GM23338 (cell line): Measurements from ENCODE around the gene ERFE. TPM values are rescaled to one million over a fixed set of nuclear protein-coding genes. Genes with fewer than 3 reads are reported as not detected.

Experiments used
- ATAC-seq: fragments of 200-7000 bp; cut with Tn5 transposase; 3 replicates; pipeline ENCODE4 v1.9.1; 2020
- DNase-seq: peaks from one replicate; pipeline ENCODE4 v3.0.0-alpha.2; 2015; ENCODE audit warnings: low spot score
- H2AFZ ChIP-seq: fragments of 200-600 bp; sonication (generic); 2 replicates; pipeline ENCODE4 v1.8.0; 2016; ENCODE audit warnings: antibody characterized with exemption, mild to moderate bottlenecking, moderate library complexity
- H3F3A ChIP-seq: fragments of 200-600 bp; sonication (generic); replicated peaks from 2 replicates; pipeline ENCODE4 v1.8.0; 2017; ENCODE audit warnings: antibody characterized with exemption, mixed run types, low read depth
- H3K27ac ChIP-seq: fragments of 200-600 bp; sonication (generic); 2 replicates; pipeline ENCODE4 v1.6.1; 2016; ENCODE audit warnings: low read depth
- H3K27me3 ChIP-seq: fragments of 200-600 bp; sonication (generic); 2 replicates; pipeline ENCODE4 v1.8.0; 2016; ENCODE audit warnings: mild to moderate bottlenecking, mixed run types, moderate library complexity; ENCODE audit not compliant: insufficient read depth
- H3K36me3 ChIP-seq: fragments of 200-600 bp; sonication (generic); 2 replicates; pipeline ENCODE4 v1.8.0; 2016; ENCODE audit warnings: mild to moderate bottlenecking; ENCODE audit not compliant: insufficient read depth
- H3K4me1 ChIP-seq: fragments of 200-600 bp; sonication (generic); 2 replicates; pipeline ENCODE4 v1.8.0; 2016; ENCODE audit warnings: mild to moderate bottlenecking, moderate library complexity; ENCODE audit not compliant: insufficient read depth
- H3K4me2 ChIP-seq: fragments of 200-600 bp; sonication (generic); 2 replicates; pipeline ENCODE4 v1.7.1; 2017; ENCODE audit warnings: mixed run types
- H3K4me3 ChIP-seq: fragments of 200-600 bp; sonication (generic); 2 replicates; pipeline ENCODE4 v1.6.1; 2016; ENCODE audit warnings: mixed run types
- H3K79me2 ChIP-seq: fragments of 200-600 bp; sonication (generic); replicated peaks from 2 replicates; pipeline ENCODE4 v1.8.0; 2017; ENCODE audit warnings: mild to moderate bottlenecking; ENCODE audit not compliant: insufficient read depth
- H3K9me2 ChIP-seq: fragments of 200-600 bp; sonication (generic); 2 replicates; pipeline ENCODE4 v1.8.0; 2017; ENCODE audit not compliant: insufficient read depth
- H4K20me1 ChIP-seq: fragments of 200-600 bp; sonication (generic); replicated peaks from 2 replicates; pipeline ENCODE4 v1.8.0; 2017; ENCODE audit warnings: mild to moderate bottlenecking; ENCODE audit not compliant: insufficient read depth
- H3K27ac Mint-ChIP-seq: 2 replicates; pipeline ENCODE4 v1.8.0; 2020; ENCODE audit warnings: inconsistent platforms, mild to moderate bottlenecking, moderate library complexity, mixed read lengths
- H3K27me3 Mint-ChIP-seq: 3 replicates; pipeline ENCODE4 v1.8.0; 2022; ENCODE audit warnings: low read depth, mild to moderate bottlenecking, moderate library complexity, mixed read lengths, inconsistent platforms; ENCODE audit not compliant: insufficient read depth, poor library complexity
- H3K36me3 Mint-ChIP-seq: 3 replicates; pipeline ENCODE4 v1.8.0; 2021; ENCODE audit warnings: low read depth, mild to moderate bottlenecking, inconsistent platforms, moderate library complexity, mixed read lengths
- H3K4me1 Mint-ChIP-seq: 3 replicates; pipeline ENCODE4 v1.8.0; 2020; ENCODE audit warnings: mild to moderate bottlenecking, inconsistent platforms, mixed read lengths
- H3K4me3 Mint-ChIP-seq: 3 replicates; pipeline ENCODE4 v1.8.0; 2021; ENCODE audit warnings: moderate library complexity, mild to moderate bottlenecking, inconsistent platforms, mixed read lengths
- H3K9me3 Mint-ChIP-seq: 3 replicates; pipeline ENCODE4 v1.8.0; 2020; ENCODE audit warnings: moderate library complexity, mild to moderate bottlenecking, inconsistent platforms, mixed read lengths
- CREB1 ChIP-seq: fragments of 250-450 bp; sonication (Bioruptor Pico); IDR thresholded peaks from 2 replicates; pipeline ENCODE4 v1.5.0; 2020; ENCODE audit warnings: low read depth, mild to moderate bottlenecking, moderate library complexity
- EZH2 ChIP-seq: fragments of 200-600 bp; sonication (generic); IDR thresholded peaks from one replicate; pipeline ENCODE4 v1.8.0; 2017; ENCODE audit warnings: antibody characterized with exemption, mild to moderate bottlenecking, low read depth; ENCODE audit not compliant: unreplicated experiment
- EZH2phosphoT487 ChIP-seq: fragments of 200-600 bp; sonication (generic); IDR thresholded peaks from one replicate; pipeline ENCODE4 v1.8.1; 2018; ENCODE audit warnings: antibody characterized with exemption; ENCODE audit not compliant: unreplicated experiment
- JUNB ChIP-seq: IDR thresholded peaks from one replicate; pipeline ENCODE4 v1.6.1; 2016; ENCODE audit warnings: antibody characterized with exemption; ENCODE audit not compliant: unreplicated experiment
- POLR2AphosphoS5 ChIP-seq: IDR thresholded peaks from 2 replicates; pipeline ENCODE4 v1.6.1; 2016; ENCODE audit warnings: antibody characterized with exemption, low read depth
- STAT1 ChIP-seq: IDR thresholded peaks from one replicate; pipeline ENCODE4 v1.6.1; 2016; ENCODE audit warnings: antibody characterized with exemption; ENCODE audit not compliant: unreplicated experiment
- ZNF114 ChIP-seq: fragments of 250-450 bp; sonication (Bioruptor Pico); IDR thresholded peaks from 2 replicates; pipeline ENCODE4 v1.5.0; 2020; ENCODE audit warnings: mild to moderate bottlenecking, moderate library complexity
- ZNF331 ChIP-seq: fragments of 250-450 bp; sonication (Bioruptor Pico); IDR thresholded peaks from 2 replicates; pipeline ENCODE4 v1.5.0; 2020; ENCODE audit warnings: low read depth, mild to moderate bottlenecking, moderate library complexity
- polyA plus RNA-seq: library from polyadenylated mRNA; unstranded; fragments of >200 nt; fragmentation: Nextera tagmentation; extraction: Ambion mirVana; gene quantifications from 2 replicates; pipeline ENCODE4 v1.2.1, GENCODE V29; 2016
- total RNA-seq: library from RNA; depleted of rRNA; stranded (reverse); fragments of >200 nt; shearing (Covaris generic); gene quantifications from 2 replicates; pipeline ENCODE4 v1.2.3, GENCODE V29; 2014
- TF ChIP-seq, protein P1 (sequence below): fragments of 250-450 bp; sonication (Bioruptor Pico); IDR thresholded peaks from 2 replicates; pipeline ENCODE4 v1.5.0; 2020; ENCODE audit warnings: mild to moderate bottlenecking, moderate library complexity
- TF ChIP-seq, protein P2 (sequence below), 2 experiments: fragments of 200-600 bp in 1 of 2; sonication (generic) in 1 of 2; conservative IDR thresholded peaks; 2 replicates each; pipeline versions ENCODE4 v1.5.1 to v1.6.1; 2016 to 2017; ENCODE audit warnings: antibody characterized with exemption in 2 of 2, low read depth in 2 of 2, mild to moderate bottlenecking in 2 of 2, moderate library complexity in 1 of 2

Gene ERFE
- total and polyA plus RNA-seq, 2 experiments from 2014 or later, result 1.0 to 3.3 TPM

DNA sequence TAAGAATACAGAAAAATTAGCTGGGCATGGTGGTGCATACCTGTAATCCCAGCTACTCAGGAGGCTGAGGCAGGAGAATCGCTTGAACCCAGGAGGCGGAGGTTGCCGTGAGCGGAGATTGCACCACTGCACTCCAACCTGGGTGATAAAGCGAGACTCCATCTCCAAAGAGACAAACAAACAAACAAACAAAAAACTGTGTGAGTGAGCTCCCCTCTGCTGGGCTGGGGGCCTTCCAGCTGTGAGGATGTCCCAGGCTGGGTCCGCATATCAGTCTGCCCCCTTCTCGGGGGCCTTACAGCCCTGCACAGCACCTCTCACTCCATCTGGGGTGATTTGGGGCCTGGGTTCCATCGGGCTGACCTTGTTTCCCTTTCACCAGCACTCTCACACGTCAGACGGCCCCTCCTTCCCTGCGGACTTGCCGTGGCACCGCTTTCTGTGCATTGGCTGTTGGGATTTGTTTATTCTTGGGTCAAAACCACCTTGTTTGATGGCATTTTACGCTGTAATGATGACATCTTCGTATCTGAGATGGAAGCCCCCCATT lies 23.1 kb upstream of the ERFE start:
- Histone ChIP-seq H3K79me2 (no peaks in the 10 kb centered on the region), H3K27me3 (no peaks in the 10 kb centered on the region), H4K20me1 (no peaks in the 10 kb centered on the region), H3K27ac (no peak overlapping the region), H3K4me2 (no peak overlapping the region), H2AFZ (no peak overlapping the region), H3K4me1 (no peaks in the 10 kb centered on the region), H3F3A (no peaks in the 10 kb centered on the region), H3K4me3 (no peak overlapping the region), H3K36me3 (no peaks in the 10 kb centered on the region), H3K9me2 (no peaks in the 10 kb centered on the region)
- H3K4me3 Mint-ChIP-seq, result no peak overlapping the region
- H3K36me3 Mint-ChIP-seq, result no peaks in the 10 kb centered on the region
- no peak for ATAC-seq
- TF ChIP-seq STAT1 (no peak), EZH2phosphoT487 (no peak), EZH2 (no peak), ZNF331 (no peak), JUNB (no peak), POLR2AphosphoS5 (no peak), CREB1 (CRISPR knock-in tag) (no peak), ZNF114 (CRISPR knock-in tag) (no peak)
- TF ChIP-seq, protein P1, sequence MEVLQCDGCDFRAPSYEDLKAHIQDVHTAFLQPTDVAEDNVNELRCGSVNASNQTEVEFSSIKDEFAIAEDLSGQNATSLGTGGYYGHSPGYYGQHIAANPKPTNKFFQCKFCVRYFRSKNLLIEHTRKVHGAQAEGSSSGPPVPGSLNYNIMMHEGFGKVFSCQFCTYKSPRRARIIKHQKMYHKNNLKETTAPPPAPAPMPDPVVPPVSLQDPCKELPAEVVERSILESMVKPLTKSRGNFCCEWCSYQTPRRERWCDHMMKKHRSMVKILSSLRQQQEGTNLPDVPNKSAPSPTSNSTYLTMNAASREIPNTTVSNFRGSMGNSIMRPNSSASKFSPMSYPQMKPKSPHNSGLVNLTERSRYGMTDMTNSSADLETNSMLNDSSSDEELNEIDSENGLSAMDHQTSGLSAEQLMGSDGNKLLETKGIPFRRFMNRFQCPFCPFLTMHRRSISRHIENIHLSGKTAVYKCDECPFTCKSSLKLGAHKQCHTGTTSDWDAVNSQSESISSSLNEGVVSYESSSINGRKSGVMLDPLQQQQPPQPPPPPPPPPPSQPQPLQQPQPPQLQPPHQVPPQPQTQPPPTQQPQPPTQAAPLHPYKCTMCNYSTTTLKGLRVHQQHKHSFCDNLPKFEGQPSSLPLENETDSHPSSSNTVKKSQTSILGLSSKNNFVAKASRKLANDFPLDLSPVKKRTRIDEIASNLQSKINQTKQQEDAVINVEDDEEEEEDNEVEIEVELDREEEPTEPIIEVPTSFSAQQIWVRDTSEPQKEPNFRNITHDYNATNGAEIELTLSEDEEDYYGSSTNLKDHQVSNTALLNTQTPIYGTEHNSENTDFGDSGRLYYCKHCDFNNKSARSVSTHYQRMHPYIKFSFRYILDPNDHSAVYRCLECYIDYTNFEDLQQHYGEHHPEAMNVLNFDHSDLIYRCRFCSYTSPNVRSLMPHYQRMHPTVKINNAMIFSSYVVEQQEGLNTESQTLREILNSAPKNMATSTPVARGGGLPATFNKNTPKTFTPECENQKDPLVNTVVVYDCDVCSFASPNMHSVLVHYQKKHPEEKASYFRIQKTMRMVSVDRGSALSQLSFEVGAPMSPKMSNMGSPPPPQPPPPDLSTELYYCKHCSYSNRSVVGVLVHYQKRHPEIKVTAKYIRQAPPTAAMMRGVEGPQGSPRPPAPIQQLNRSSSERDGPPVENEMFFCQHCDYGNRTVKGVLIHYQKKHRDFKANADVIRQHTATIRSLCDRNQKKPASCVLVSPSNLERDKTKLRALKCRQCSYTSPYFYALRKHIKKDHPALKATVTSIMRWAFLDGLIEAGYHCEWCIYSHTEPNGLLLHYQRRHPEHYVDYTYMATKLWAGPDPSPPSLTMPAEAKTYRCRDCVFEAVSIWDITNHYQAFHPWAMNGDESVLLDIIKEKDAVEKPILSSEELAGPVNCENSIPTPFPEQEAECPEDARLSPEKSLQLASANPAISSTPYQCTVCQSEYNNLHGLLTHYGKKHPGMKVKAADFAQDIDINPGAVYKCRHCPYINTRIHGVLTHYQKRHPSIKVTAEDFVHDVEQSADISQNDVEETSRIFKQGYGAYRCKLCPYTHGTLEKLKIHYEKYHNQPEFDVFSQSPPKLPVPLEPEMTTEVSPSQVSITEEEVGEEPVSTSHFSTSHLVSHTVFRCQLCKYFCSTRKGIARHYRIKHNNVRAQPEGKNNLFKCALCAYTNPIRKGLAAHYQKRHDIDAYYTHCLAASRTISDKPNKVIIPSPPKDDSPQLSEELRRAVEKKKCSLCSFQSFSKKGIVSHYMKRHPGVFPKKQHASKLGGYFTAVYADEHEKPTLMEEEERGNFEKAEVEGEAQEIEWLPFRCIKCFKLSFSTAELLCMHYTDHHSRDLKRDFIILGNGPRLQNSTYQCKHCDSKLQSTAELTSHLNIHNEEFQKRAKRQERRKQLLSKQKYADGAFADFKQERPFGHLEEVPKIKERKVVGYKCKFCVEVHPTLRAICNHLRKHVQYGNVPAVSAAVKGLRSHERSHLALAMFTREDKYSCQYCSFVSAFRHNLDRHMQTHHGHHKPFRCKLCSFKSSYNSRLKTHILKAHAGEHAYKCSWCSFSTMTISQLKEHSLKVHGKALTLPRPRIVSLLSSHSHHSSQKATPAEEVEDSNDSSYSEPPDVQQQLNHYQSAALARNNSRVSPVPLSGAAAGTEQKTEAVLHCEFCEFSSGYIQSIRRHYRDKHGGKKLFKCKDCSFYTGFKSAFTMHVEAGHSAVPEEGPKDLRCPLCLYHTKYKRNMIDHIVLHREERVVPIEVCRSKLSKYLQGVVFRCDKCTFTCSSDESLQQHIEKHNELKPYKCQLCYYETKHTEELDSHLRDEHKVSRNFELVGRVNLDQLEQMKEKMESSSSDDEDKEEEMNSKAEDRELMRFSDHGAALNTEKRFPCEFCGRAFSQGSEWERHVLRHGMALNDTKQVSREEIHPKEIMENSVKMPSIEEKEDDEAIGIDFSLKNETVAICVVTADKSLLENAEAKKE, result no peak
- TF ChIP-seq, protein P2, sequence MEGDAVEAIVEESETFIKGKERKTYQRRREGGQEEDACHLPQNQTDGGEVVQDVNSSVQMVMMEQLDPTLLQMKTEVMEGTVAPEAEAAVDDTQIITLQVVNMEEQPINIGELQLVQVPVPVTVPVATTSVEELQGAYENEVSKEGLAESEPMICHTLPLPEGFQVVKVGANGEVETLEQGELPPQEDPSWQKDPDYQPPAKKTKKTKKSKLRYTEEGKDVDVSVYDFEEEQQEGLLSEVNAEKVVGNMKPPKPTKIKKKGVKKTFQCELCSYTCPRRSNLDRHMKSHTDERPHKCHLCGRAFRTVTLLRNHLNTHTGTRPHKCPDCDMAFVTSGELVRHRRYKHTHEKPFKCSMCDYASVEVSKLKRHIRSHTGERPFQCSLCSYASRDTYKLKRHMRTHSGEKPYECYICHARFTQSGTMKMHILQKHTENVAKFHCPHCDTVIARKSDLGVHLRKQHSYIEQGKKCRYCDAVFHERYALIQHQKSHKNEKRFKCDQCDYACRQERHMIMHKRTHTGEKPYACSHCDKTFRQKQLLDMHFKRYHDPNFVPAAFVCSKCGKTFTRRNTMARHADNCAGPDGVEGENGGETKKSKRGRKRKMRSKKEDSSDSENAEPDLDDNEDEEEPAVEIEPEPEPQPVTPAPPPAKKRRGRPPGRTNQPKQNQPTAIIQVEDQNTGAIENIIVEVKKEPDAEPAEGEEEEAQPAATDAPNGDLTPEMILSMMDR (conservative IDR thresholded peaks at IDR 0.05; ENCODE audit: low read depth in 2 of 2), result no peak
- no peak overlapping the region for H3K27ac Mint-ChIP-seq
- H3K4me1 Mint-ChIP-seq, result peaks cover 5% of the 10 kb centered on the region; the same call in 1 of the 3 replicates
- DNase-seq, result no peak
- no peaks in the 10 kb centered on the region for H3K9me3 Mint-ChIP-seq
- H3K27me3 Mint-ChIP-seq, result peaks cover 10% of the 10 kb centered on the region
